ENCODE measurements around the gene NFATC1. TPM values are rescaled to one million over a fixed set of nuclear protein-coding genes. Genes with fewer than 3 reads are reported as not detected.
A peak's percentile ranks its signal among the peaks of the same experiment; 100 is the strongest.

NFATC1 gene
- polyA plus RNA-seq, 2 donors, result 1.3 to 1.9 TPM

DNA sequence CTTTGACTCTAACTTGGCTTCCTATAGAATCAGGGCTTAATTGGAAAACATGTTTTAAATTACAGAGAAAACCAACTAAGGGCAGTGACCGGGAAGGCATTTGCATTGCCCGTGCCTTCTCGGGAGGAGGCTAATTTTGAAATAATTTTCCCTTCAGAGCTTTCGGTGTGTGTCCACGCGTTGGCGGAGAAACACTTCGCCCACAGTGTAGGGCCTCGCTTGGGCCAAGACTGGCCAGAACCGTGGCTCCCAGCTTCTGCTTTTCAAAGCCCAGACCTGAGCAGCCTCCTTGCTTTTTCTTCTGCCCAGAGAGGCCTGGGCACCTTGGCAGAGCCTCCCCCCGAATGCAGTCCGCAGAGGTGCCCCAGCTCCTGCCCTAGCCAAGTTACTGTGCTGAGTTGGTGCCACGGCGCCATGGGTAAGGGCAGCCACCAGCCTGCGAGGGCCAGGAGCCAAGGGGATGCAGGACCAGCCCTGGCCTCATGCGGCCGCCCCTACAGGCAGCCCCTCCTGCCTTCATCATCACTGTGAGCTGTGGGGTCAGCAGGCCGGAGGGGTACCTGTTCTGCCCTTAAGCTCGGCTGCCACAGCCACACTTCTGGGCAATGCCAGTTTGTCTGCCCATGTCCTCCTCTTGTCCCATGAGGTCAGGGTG, 57.4 kb downstream of the NFATC1 start:
- H3K36me3 ChIP-seq (ENCODE audit: control insufficient read depth in 2 of 2, insufficient read depth in 2 of 2, low read length in 1 of 2), result peaks cover 0 to 16% of the 10 kb centered on the region in 2 donors
- H3K27me3 ChIP-seq (ENCODE audit: control insufficient read depth in 1 of 2, insufficient read depth in 2 of 2, low read length in 2 of 2), result no peaks in the 10 kb centered on the region
- H3K9me3 ChIP-seq (ENCODE audit: control insufficient read depth in 2 of 2, insufficient read depth in 1 of 2, low read depth in 1 of 2, low read length in 1 of 2), result no peaks in the 10 kb centered on the region
- H3K4me1 ChIP-seq (ENCODE audit: control insufficient read depth in 2 of 2, insufficient read depth in 2 of 2, low read length in 1 of 2), result peaks cover 0 to 4% of the 10 kb centered on the region in 2 donors
- WGBS, 2 donors, result 95% methylated on average over 19 of the region's 19 CpGs
- H3K4me3 ChIP-seq (ENCODE audit: low read depth in 1 of 2, low read length in 2 of 2), result no peak overlapping the region
- H3K27ac ChIP-seq (ENCODE audit: low read depth in 2 of 2, low read length in 1 of 2), result no peak overlapping the region

DNA sequence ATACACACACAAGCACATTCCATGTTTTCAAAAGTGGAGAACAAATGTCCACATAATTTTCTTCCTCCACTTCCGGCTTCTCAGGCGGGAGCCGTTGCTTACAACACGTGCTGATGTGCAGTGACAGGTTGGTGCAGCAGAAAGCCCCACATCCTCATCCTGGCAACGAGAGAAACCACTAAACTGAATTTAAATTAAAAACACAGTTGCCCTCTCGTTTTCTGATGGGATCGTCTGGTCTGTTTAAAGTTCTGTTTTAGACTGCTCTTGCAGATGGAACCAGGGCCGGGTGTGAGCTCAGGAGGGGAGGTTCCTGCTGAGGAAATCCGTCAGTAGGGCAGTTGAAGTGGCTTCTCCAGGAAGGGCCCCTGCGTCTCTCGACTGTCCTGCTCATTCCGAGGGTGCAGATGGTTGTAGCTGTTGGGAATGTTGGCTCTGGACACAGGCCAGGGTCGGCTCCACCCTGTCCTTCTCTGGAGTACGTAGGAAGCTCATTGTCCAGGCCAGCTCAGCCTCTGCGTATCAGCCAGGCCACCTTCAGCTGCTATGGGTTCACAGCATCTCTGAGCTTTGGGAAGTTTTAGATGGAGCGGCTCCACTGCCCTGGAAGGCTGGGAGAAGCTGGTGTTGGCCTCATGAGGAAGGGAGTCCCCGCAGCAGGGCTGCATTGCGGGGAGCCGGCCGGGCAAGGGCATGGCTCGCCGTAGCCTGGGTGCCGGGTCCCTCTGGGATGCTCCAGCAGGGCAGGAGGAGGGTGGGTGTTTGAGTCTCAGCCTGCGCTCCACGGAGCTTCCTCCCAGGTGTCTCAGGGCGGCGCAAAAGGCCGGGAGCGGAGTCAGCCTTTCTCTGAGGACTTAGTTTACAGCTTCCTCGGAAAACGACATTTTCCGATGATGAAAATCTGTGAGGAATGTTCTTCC, 58.3 kb downstream of the NFATC1 start:
- Histone ChIP-seq H3K36me3 (ENCODE audit: control insufficient read depth in 2 of 2, insufficient read depth in 2 of 2, low read length in 1 of 2) (peaks cover 0 to 16% of the 10 kb centered on the region in 2 donors), H3K4me3 (ENCODE audit: low read depth in 1 of 2, low read length in 2 of 2) (no peak overlapping the region), H3K9me3 (ENCODE audit: control insufficient read depth in 2 of 2, insufficient read depth in 1 of 2, low read depth in 1 of 2, low read length in 1 of 2) (no peaks in the 10 kb centered on the region), H3K27me3 (ENCODE audit: control insufficient read depth in 1 of 2, insufficient read depth in 2 of 2, low read length in 2 of 2) (no peaks in the 10 kb centered on the region), H3K27ac (ENCODE audit: low read depth in 2 of 2, low read length in 1 of 2) (peak overlapping the region in 1 of 2 donors; percentile 2), H3K4me1 (ENCODE audit: control insufficient read depth in 2 of 2, insufficient read depth in 2 of 2, low read length in 1 of 2) (peaks cover 0 to 9% of the 10 kb centered on the region in 2 donors)
- 80 to 84% methylated on average over 32 of the region's 32 CpGs for WGBS, 2 donors

DNA sequence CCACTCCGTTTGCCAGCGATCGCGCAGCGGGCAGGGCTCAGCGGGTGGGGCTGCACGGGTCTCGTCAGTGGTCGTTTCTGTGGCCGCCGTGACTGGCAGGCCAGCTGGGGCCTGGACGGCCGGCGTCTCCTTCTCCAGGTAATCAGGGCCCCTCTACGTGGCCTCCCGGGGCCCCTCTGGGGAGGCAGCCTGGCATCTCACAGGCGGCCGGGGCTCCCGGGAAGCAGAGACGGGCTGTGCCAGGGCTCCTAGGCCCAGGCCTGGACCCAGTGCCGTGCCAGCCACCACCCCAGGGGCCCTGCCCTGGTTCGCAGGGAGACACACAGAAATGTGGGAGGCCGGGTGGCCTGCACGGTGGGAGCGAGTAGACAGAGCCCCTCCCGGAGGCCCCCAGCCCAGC, 59.5 kb downstream of the NFATC1 start:
- Histone ChIP-seq H3K4me1 (ENCODE audit: control insufficient read depth in 2 of 2, insufficient read depth in 2 of 2, low read length in 1 of 2) (peaks cover 0 to 13% of the 10 kb centered on the region in 2 donors), H3K4me3 (ENCODE audit: low read depth in 1 of 2, low read length in 2 of 2) (no peak overlapping the region), H3K36me3 (ENCODE audit: control insufficient read depth in 2 of 2, insufficient read depth in 2 of 2, low read length in 1 of 2) (peaks cover 0 to 16% of the 10 kb centered on the region in 2 donors), H3K27ac (ENCODE audit: low read depth in 2 of 2, low read length in 1 of 2) (no peak overlapping the region), H3K9me3 (ENCODE audit: control insufficient read depth in 2 of 2, insufficient read depth in 1 of 2, low read depth in 1 of 2, low read length in 1 of 2) (no peaks in the 10 kb centered on the region), H3K27me3 (ENCODE audit: control insufficient read depth in 1 of 2, insufficient read depth in 2 of 2, low read length in 2 of 2) (no peaks in the 10 kb centered on the region)
- 95 to 97% methylated on average over 20 to 26 of the region's 26 CpGs for WGBS, 2 donors

DNA sequence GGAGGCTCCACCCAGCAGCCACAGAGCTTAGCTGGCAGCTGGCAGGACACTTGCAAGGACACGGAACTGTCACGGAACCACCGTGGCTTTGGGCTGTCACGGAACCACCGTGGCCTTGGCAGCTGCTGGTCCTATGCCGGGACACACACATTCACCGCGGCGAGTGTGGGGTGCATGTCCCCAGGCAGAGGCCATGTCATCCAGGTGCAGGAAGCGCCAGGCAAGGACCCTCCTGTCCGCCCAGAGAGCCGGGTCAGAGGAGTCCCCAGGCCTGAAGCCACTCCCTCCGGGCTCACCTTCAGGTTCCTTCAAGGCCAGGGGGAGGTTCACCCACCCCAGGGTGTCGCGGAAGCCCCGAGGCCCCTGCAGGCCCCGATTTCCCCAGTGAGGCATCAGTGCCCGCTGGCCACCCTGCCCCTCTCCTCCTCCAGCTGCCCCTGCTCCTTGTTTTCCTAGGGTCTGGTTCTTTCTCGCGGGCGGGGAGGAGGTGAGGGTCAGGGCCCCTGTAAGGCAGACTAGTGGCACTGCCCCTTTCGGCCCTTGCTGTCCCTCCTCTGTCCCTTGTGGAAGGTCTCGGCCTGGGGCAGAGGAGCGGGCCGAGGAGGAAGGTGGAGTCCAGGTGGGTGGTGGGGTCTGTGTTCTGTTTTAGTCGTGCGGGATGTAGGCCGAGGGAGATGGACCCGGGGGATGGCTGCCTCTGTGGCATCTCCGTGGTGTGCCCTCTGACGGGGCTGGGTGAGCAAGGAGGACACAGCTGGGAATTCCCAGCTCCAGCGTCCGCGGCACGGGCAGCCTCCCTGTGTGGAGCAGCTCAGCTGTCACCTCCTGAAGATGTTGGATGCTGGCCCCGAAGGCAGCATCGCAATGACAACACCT, 60.6 kb downstream of the NFATC1 start:
- peaks cover 0 to 13% of the 10 kb centered on the region in 2 donors for H3K4me1 ChIP-seq (ENCODE audit: control insufficient read depth in 2 of 2, insufficient read depth in 2 of 2, low read length in 1 of 2)
- H3K27me3 ChIP-seq (ENCODE audit: control insufficient read depth in 1 of 2, insufficient read depth in 2 of 2, low read length in 2 of 2), result no peaks in the 10 kb centered on the region
- peaks cover 0 to 16% of the 10 kb centered on the region in 2 donors for H3K36me3 ChIP-seq (ENCODE audit: control insufficient read depth in 2 of 2, insufficient read depth in 2 of 2, low read length in 1 of 2)
- no peak overlapping the region for H3K4me3 ChIP-seq (ENCODE audit: low read depth in 1 of 2, low read length in 2 of 2)
- WGBS, 2 donors, result 94 to 95% methylated on average over 36 to 37 of the region's 37 CpGs
- no peak overlapping the region for H3K27ac ChIP-seq (ENCODE audit: low read depth in 2 of 2, low read length in 1 of 2)
- H3K9me3 ChIP-seq (ENCODE audit: control insufficient read depth in 2 of 2, insufficient read depth in 1 of 2, low read depth in 1 of 2, low read length in 1 of 2), result no peaks in the 10 kb centered on the region

DNA sequence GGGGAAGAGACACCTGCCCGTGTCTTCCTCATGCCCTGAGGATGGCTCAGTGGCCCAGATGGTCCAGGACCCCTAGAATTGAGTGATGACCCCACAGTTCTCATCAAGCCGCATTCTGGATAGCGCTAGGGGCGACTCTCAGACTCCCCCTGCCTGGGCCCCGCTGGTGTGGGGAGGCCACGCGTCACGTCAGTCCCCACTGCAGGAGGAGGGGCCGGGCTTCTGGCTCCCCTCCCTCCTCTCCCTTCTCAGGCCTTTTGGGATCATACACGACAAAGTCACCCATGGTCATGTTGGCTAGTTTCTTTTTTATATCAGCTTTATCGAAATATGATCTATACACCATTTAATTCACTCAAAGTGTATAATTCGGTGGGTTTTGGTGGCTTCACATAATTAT, 61.5 kb downstream of the NFATC1 start:
- 90 to 95% methylated on average over 12 of the region's 12 CpGs for WGBS, 2 donors
- no peaks in the 10 kb centered on the region for H3K27me3 ChIP-seq (ENCODE audit: control insufficient read depth in 1 of 2, insufficient read depth in 2 of 2, low read length in 2 of 2)
- peaks cover 0 to 16% of the 10 kb centered on the region in 2 donors for H3K36me3 ChIP-seq (ENCODE audit: control insufficient read depth in 2 of 2, insufficient read depth in 2 of 2, low read length in 1 of 2)
- no peaks in the 10 kb centered on the region for H3K9me3 ChIP-seq (ENCODE audit: control insufficient read depth in 2 of 2, insufficient read depth in 1 of 2, low read depth in 1 of 2, low read length in 1 of 2)
- H3K4me1 ChIP-seq (ENCODE audit: control insufficient read depth in 2 of 2, insufficient read depth in 2 of 2, low read length in 1 of 2), result peaks cover 0 to 13% of the 10 kb centered on the region in 2 donors
- H3K27ac ChIP-seq (ENCODE audit: low read depth in 2 of 2, low read length in 1 of 2), result no peak overlapping the region
- H3K4me3 ChIP-seq (ENCODE audit: low read depth in 1 of 2, low read length in 2 of 2), result no peak overlapping the region

DNA sequence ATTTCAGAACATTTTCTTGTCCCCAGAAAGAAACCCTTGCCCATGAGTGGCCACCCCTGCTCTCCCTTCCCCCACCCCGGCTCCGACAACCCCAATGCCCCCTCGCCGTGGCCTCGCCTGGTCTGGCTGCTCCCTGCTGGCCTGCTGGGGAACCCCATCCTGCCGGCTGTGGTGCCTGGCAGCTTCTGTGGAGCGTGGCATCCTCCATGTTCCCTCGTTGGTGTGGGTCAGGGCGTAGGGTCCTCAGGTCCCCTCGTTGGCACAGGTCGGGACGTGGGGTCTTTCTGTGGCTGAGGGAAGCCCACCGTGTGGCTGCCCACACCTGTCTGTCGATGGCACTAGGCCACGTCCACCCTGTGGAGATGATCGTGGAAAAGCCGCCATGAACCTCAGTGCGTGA, 61.9 kb downstream of the NFATC1 start:
- no peaks in the 10 kb centered on the region for H3K9me3 ChIP-seq (ENCODE audit: control insufficient read depth in 2 of 2, insufficient read depth in 1 of 2, low read depth in 1 of 2, low read length in 1 of 2)
- peaks cover 0 to 16% of the 10 kb centered on the region in 2 donors for H3K36me3 ChIP-seq (ENCODE audit: control insufficient read depth in 2 of 2, insufficient read depth in 2 of 2, low read length in 1 of 2)
- 89 to 92% methylated on average over 18 of the region's 18 CpGs for WGBS, 2 donors
- no peaks in the 10 kb centered on the region for H3K27me3 ChIP-seq (ENCODE audit: control insufficient read depth in 1 of 2, insufficient read depth in 2 of 2, low read length in 2 of 2)
- no peak overlapping the region for H3K27ac ChIP-seq (ENCODE audit: low read depth in 2 of 2, low read length in 1 of 2)
- H3K4me3 ChIP-seq (ENCODE audit: low read depth in 1 of 2, low read length in 2 of 2), result no peak overlapping the region
- peaks cover 0 to 13% of the 10 kb centered on the region in 2 donors for H3K4me1 ChIP-seq (ENCODE audit: control insufficient read depth in 2 of 2, insufficient read depth in 2 of 2, low read length in 1 of 2)

DNA sequence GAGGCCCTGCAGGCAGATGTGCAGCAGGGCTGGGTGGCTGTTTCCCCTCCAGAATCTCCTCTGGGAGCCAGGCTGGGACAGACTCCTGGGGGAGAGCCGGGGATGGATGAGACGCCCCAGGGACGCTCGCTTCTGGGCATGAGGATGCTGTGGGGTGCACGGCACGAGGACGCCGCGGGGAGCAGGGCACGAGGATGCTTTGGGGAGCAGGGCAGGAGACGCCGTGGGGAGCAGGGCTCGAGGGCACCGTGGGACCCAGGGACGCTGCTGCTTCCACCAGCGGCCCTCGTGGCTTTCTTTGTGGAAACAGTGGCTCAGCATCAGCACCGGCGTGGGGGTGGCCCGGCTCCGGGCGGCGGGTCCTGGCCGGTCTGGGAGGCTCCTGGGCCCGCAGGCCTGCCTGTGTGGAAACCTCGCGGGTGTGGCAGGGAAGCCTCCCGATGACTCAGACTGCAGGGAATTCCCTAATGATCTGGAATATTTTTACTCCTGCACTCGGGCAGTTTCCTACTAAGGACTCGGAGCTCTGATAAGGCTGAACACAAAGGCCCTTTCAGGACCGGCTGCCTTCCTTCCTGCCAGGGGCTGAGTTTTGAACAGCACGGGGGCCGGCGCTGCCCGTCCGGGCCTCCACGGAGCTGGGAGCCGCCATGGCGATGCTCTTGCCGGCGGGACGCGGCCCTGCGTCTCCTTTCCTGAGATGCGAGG, 62.6 kb downstream of the NFATC1 start:
- Histone ChIP-seq H3K36me3 (ENCODE audit: control insufficient read depth in 2 of 2, insufficient read depth in 2 of 2, low read length in 1 of 2) (peaks cover 0 to 15% of the 10 kb centered on the region in 2 donors), H3K4me1 (ENCODE audit: control insufficient read depth in 2 of 2, insufficient read depth in 2 of 2, low read length in 1 of 2) (peaks cover 0 to 13% of the 10 kb centered on the region in 2 donors), H3K4me3 (ENCODE audit: low read depth in 1 of 2, low read length in 2 of 2) (no peak overlapping the region), H3K9me3 (ENCODE audit: control insufficient read depth in 2 of 2, insufficient read depth in 1 of 2, low read depth in 1 of 2, low read length in 1 of 2) (no peaks in the 10 kb centered on the region), H3K27me3 (ENCODE audit: control insufficient read depth in 1 of 2, insufficient read depth in 2 of 2, low read length in 2 of 2) (no peaks in the 10 kb centered on the region), H3K27ac (ENCODE audit: low read depth in 2 of 2, low read length in 1 of 2) (peak overlapping the region in 1 of 2 donors; percentile 50)
- 35 to 40% methylated on average over 45 of the region's 45 CpGs for WGBS, 2 donors

DNA sequence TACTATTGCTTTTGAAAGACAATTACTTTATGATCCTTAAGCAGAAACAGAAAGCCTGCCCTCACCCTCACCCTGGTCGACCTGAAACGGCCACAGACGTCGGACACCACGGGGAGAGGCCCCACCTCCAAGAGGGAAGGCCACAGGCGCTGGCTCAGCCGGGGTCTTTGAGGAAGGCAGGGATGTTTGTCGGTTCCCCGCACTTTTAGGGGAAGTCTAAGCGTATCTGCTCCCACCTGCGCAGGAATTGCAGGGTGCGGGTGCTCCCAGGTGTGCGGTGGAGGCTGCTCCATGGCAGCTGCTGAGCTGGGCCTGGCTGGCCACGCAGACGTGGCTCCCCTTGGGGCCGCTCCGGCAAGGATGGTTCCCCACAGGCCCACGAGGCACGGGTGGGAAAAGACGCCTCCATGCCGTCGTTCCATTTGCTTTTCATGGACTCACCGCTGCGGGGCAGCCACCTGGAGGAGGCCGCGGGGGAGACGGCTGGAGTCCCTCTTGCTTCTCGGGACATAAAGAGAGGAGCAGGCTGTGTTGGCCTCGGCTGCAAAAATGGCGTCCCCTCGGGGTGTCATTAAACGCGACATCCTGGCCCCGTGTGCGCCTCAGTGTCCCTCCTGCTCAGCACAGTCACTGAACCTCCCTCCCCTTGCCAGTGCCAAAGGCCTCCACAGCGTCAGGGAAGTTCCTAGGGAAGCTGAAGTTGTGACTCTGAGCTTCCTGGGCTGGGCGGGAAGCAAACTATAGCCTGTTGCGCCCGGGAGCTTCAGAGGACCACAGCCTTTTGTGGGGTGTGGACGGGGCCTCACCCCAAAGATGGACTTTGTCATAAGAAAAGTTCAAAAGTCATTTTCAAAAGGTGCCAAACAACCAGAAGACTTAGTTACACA, 63.4 kb downstream of the NFATC1 start:
- WGBS, 2 donors, result 81 to 90% methylated on average over 40 of the region's 40 CpGs
- peaks cover 0 to 11% of the 10 kb centered on the region in 2 donors for H3K4me1 ChIP-seq (ENCODE audit: control insufficient read depth in 2 of 2, insufficient read depth in 2 of 2, low read length in 1 of 2)
- H3K27ac ChIP-seq (ENCODE audit: low read depth in 2 of 2, low read length in 1 of 2), result peak overlapping the region in 1 of 2 donors; percentile 50
- no peaks in the 10 kb centered on the region for H3K27me3 ChIP-seq (ENCODE audit: control insufficient read depth in 1 of 2, insufficient read depth in 2 of 2, low read length in 2 of 2)
- H3K4me3 ChIP-seq (ENCODE audit: low read depth in 1 of 2, low read length in 2 of 2), result no peak overlapping the region
- H3K36me3 ChIP-seq (ENCODE audit: control insufficient read depth in 2 of 2, insufficient read depth in 2 of 2, low read length in 1 of 2), result peaks cover 0 to 12% of the 10 kb centered on the region in 2 donors
- H3K9me3 ChIP-seq (ENCODE audit: control insufficient read depth in 2 of 2, insufficient read depth in 1 of 2, low read depth in 1 of 2, low read length in 1 of 2), result no peaks in the 10 kb centered on the region
